ENCODE results near the gene WSCD2.

DNA sequence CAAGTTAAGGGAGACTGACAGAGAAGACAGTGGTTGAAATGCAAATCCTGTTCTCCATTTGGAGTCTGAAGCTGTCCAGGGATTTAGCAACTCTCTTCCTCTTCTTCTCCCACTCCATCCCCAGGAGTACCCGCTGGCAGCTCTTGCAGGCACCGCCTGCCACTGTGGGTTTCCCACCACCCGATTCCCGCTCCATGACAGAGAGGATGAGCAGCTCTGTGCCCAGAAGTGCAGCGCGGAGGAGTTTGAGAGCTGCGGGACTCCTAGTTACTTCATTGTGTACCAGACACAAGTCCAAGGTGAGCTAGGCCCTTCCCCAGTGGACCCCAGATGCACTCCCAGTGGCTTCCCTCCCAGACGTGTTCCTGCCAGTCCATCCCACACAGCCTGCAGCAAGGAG is 97.8 kb downstream of the WSCD2 start:
- no peak for TF ChIP-seq YY1 (IDR thresholded peaks at IDR 0.05; ENCODE audit: insufficient read depth, insufficient read length)
- no peak for TF ChIP-seq ZNF274 (IDR thresholded peaks at IDR 0.05; ENCODE audit: low read depth, low read length)
- TF ChIP-seq SUZ12 (IDR thresholded peaks at IDR 0.05; ENCODE audit: extremely low read depth, insufficient read depth, insufficient read length): no peak

Measured in NT2/D1 (cell line).